ENCODE data around the gene TMEM131.
"Not testable (repeated sequence)": the region's sequence is repeated elsewhere in the genome, so short reads cannot be mapped to it uniquely, and the experiment has no call there.

TMEM131 gene

DNA sequence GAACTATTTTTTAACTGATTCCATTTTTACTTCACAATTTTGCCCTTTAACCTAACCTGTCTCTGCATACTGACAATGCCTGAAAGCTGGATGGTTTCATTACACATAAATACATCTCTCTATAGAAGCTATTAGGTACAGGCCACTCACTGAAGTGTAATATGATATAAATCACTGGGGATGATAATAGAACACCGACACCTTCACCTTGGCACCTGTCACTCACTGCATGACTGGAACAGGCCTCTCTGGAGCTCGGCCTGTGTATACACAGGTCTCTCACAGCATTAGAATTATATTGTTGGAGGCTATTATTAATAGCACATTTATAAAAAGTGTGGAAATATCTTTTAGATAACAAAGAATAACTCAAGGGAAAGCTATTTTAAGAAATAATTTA, 138.2 kb downstream of the TMEM131 start:
- no peaks in the 10 kb centered on the region for H3K27me3 ChIP-seq (ENCODE audit: control insufficient read depth, insufficient read depth, low read length)
- no peaks in the 10 kb centered on the region for H3K9me3 ChIP-seq (ENCODE audit: control insufficient read depth, insufficient read depth, low read length)
- no peaks in the 10 kb centered on the region for H3K36me3 ChIP-seq (ENCODE audit: control insufficient read depth, insufficient read depth, low read length)
- no peak overlapping the region for H3K9ac ChIP-seq (ENCODE audit: low read depth, low read length)
- no peaks in the 10 kb centered on the region for H3K4me1 ChIP-seq (ENCODE audit: control insufficient read depth, insufficient read depth, low read length)
- no peak overlapping the region for H3K4me3 ChIP-seq (ENCODE audit: low read depth, low read length)

- H3K4me1 ChIP-seq (ENCODE audit: control insufficient read depth, insufficient read depth, low read length); H3K36me3 ChIP-seq (ENCODE audit: control insufficient read depth, insufficient read depth, low read length); H3K4me3 ChIP-seq (ENCODE audit: low read depth, low read length); H3K27me3 ChIP-seq (ENCODE audit: control insufficient read depth, insufficient read depth, low read length); H3K9me3 ChIP-seq (ENCODE audit: control insufficient read depth, insufficient read depth, low read length); H3K9ac ChIP-seq (ENCODE audit: low read depth, low read length): not testable (repeated sequence)
Measured at GRCh38 chr2:97853057-97853456, 142.7 kb downstream of the TMEM131 start.

DNA sequence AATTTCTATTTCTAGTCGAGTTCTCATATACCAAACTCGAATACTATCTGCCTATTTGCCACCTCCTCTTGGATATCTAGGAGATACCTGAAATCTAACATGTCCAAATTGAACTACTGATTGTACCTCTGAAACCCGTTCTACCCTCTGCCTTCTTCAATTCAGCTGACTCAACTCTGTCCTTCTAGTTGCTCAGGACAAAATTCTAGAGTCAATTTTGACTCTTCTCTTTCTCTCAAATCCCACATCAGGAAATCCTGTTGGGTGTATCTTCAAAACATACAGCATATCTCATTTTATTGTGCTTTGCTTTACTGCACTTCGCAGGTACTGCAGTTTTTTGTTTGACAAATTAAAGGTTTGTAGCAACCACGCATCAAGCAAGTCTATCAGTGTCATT, 144.6 kb downstream of the TMEM131 start:
- no peaks in the 10 kb centered on the region for H3K36me3 ChIP-seq (ENCODE audit: control insufficient read depth, insufficient read depth, low read length)
- H3K9me3 ChIP-seq (ENCODE audit: control insufficient read depth, insufficient read depth, low read length): no peaks in the 10 kb centered on the region
- no peak overlapping the region for H3K4me3 ChIP-seq (ENCODE audit: low read depth, low read length)
- H3K4me1 ChIP-seq (ENCODE audit: control insufficient read depth, insufficient read depth, low read length): no peaks in the 10 kb centered on the region
- no peak overlapping the region for H3K9ac ChIP-seq (ENCODE audit: low read depth, low read length)
- H3K27me3 ChIP-seq (ENCODE audit: control insufficient read depth, insufficient read depth, low read length): no peaks in the 10 kb centered on the region

DNA sequence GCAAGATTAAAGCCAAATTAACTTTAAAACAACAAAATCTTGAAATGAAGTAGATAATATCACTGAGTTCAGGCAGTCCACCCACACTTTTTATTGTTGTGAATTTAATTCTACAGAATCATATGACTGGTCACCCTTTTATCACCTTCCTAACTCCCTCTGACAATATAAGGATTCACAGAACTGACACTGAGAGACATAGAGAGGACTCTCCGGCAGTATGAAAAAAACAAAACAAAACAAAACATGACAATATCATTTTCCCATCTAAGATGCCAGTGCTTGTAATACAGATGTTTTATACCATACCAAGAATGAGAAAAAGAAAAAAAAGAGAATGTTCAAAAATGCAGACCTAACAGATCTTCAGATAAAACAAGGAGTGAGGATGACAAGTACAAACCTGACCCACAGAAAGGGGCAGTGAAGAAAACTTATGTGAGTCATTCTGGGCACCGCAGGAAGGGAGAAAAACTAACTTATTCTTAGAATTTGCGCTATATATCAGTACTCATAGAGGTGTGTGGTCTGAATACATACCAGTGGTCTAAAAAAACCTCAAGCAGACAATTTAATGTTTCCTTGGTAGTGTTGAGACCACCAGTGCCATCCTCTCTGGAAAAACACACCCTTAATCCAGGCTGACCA, 145.7 kb downstream of the TMEM131 start:
- no peaks in the 10 kb centered on the region for H3K36me3 ChIP-seq (ENCODE audit: control insufficient read depth, insufficient read depth, low read length)
- no peak overlapping the region for H3K9ac ChIP-seq (ENCODE audit: low read depth, low read length)
- H3K4me3 ChIP-seq (ENCODE audit: low read depth, low read length): no peak overlapping the region
- no peaks in the 10 kb centered on the region for H3K27me3 ChIP-seq (ENCODE audit: control insufficient read depth, insufficient read depth, low read length)
- H3K4me1 ChIP-seq (ENCODE audit: control insufficient read depth, insufficient read depth, low read length): no peaks in the 10 kb centered on the region
- no peaks in the 10 kb centered on the region for H3K9me3 ChIP-seq (ENCODE audit: control insufficient read depth, insufficient read depth, low read length)

DNA sequence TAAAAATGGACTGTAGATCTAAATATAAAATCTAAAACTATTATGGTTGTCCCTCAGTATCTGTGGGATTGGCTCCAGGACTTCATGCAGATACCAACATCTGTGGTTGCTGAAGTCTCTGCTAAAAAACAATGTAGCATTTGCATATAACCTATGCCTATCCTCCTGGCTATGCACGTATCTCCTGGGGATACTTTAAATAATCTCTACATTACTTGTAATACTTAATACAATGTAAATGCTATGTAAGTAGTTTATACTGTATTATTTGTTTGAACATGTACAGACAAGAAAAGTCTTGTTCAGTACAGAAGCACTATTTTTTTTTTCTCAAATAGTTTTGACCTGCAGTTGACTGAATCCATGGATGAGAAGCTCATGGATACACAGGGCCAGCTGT, 147.4 kb downstream of the TMEM131 start:
- H3K4me1 ChIP-seq (ENCODE audit: control insufficient read depth, insufficient read depth, low read length): no peaks in the 10 kb centered on the region
- no peaks in the 10 kb centered on the region for H3K36me3 ChIP-seq (ENCODE audit: control insufficient read depth, insufficient read depth, low read length)
- H3K4me3 ChIP-seq (ENCODE audit: low read depth, low read length): no peak overlapping the region
- H3K27me3 ChIP-seq (ENCODE audit: control insufficient read depth, insufficient read depth, low read length): no peaks in the 10 kb centered on the region
- no peaks in the 10 kb centered on the region for H3K9me3 ChIP-seq (ENCODE audit: control insufficient read depth, insufficient read depth, low read length)
- H3K9ac ChIP-seq (ENCODE audit: low read depth, low read length): no peak overlapping the region

GRCh38 chr2:97846716-97847115, 149.0 kb downstream of the TMEM131 start:
- not testable (repeated sequence) for H3K9ac ChIP-seq (ENCODE audit: low read depth, low read length); H3K27me3 ChIP-seq (ENCODE audit: control insufficient read depth, insufficient read depth, low read length); H3K4me1 ChIP-seq (ENCODE audit: control insufficient read depth, insufficient read depth, low read length); H3K4me3 ChIP-seq (ENCODE audit: low read depth, low read length); H3K36me3 ChIP-seq (ENCODE audit: control insufficient read depth, insufficient read depth, low read length); H3K9me3 ChIP-seq (ENCODE audit: control insufficient read depth, insufficient read depth, low read length)

- no peaks in the 10 kb centered on the region for H3K4me1 ChIP-seq (ENCODE audit: control insufficient read depth, insufficient read depth, low read length)
- no peak overlapping the region for H3K4me3 ChIP-seq (ENCODE audit: low read depth, low read length)
- H3K27me3 ChIP-seq (ENCODE audit: control insufficient read depth, insufficient read depth, low read length): no peaks in the 10 kb centered on the region
- no peaks in the 10 kb centered on the region for H3K36me3 ChIP-seq (ENCODE audit: control insufficient read depth, insufficient read depth, low read length)
- no peaks in the 10 kb centered on the region for H3K9me3 ChIP-seq (ENCODE audit: control insufficient read depth, insufficient read depth, low read length)
- no peak overlapping the region for H3K9ac ChIP-seq (ENCODE audit: low read depth, low read length)
Measured at GRCh38 chr2:97845818-97846217, 149.9 kb downstream of the TMEM131 start.

DNA sequence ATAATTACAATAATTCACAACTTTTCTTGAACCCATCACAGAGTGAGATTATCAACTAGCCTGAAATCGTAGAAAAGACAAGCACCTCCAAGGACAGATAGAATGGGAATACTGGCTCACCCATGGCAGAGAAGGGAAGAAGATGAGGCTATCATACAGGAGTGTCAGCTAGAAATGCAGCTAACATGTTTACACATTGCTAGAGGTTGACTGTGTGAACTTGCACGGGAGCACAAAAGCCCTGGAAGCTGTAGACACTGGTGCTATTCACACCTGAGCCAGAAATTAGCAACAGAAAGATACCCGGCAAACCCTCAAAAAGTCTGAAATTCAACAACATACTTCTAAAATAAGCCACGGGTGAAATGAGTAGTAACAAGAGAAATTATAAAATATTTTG, 150.6 kb downstream of the TMEM131 start:
- no peaks in the 10 kb centered on the region for H3K9me3 ChIP-seq (ENCODE audit: control insufficient read depth, insufficient read depth, low read length)
- H3K9ac ChIP-seq (ENCODE audit: low read depth, low read length): no peak overlapping the region
- no peaks in the 10 kb centered on the region for H3K27me3 ChIP-seq (ENCODE audit: control insufficient read depth, insufficient read depth, low read length)
- H3K4me3 ChIP-seq (ENCODE audit: low read depth, low read length): no peak overlapping the region
- no peaks in the 10 kb centered on the region for H3K36me3 ChIP-seq (ENCODE audit: control insufficient read depth, insufficient read depth, low read length)
- no peaks in the 10 kb centered on the region for H3K4me1 ChIP-seq (ENCODE audit: control insufficient read depth, insufficient read depth, low read length)

GRCh38 chr2:97844311-97844859, 151.4 kb downstream of the TMEM131 start:
- H3K4me3 ChIP-seq (ENCODE audit: low read depth, low read length): no peak overlapping the region
- no peaks in the 10 kb centered on the region for H3K27me3 ChIP-seq (ENCODE audit: control insufficient read depth, insufficient read depth, low read length)
- no peaks in the 10 kb centered on the region for H3K4me1 ChIP-seq (ENCODE audit: control insufficient read depth, insufficient read depth, low read length)
- H3K9ac ChIP-seq (ENCODE audit: low read depth, low read length): no peak overlapping the region
- H3K36me3 ChIP-seq (ENCODE audit: control insufficient read depth, insufficient read depth, low read length): no peaks in the 10 kb centered on the region
- H3K9me3 ChIP-seq (ENCODE audit: control insufficient read depth, insufficient read depth, low read length): no peaks in the 10 kb centered on the region

GRCh38 chr2:97840198-97840597, 155.6 kb downstream of the TMEM131 start:
- H3K9ac ChIP-seq (ENCODE audit: low read depth, low read length): no peak overlapping the region
- H3K27me3 ChIP-seq (ENCODE audit: control insufficient read depth, insufficient read depth, low read length): no peaks in the 10 kb centered on the region
- no peak overlapping the region for H3K4me3 ChIP-seq (ENCODE audit: low read depth, low read length)
- no peaks in the 10 kb centered on the region for H3K4me1 ChIP-seq (ENCODE audit: control insufficient read depth, insufficient read depth, low read length)
- no peaks in the 10 kb centered on the region for H3K9me3 ChIP-seq (ENCODE audit: control insufficient read depth, insufficient read depth, low read length)
- H3K36me3 ChIP-seq (ENCODE audit: control insufficient read depth, insufficient read depth, low read length): no peaks in the 10 kb centered on the region

DNA sequence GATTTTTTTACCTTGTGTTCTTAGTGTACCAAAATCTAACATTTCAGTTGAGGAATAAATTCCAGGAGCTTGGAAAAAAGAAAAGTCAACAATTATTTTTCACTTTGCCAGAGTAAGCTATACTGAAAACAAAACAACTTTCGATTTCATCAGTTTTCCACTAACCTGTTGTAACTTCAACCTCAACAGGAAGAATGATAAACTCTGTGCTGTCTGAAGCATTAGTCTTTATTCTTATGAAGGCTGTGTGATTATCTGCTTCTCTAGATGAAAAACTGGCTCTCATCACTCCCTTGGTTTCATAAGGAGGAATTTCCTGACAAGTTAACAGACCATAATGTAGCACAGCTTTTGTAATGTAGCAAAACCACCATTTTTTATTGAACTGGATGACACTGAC, 161.1 kb downstream of the TMEM131 start:
- no peak overlapping the region for H3K9ac ChIP-seq (ENCODE audit: low read depth, low read length)
- H3K9me3 ChIP-seq (ENCODE audit: control insufficient read depth, insufficient read depth, low read length): no peaks in the 10 kb centered on the region
- H3K4me1 ChIP-seq (ENCODE audit: control insufficient read depth, insufficient read depth, low read length): peaks cover 3% of the 10 kb centered on the region
- no peaks in the 10 kb centered on the region for H3K27me3 ChIP-seq (ENCODE audit: control insufficient read depth, insufficient read depth, low read length)
- no peak overlapping the region for H3K4me3 ChIP-seq (ENCODE audit: low read depth, low read length)
- H3K36me3 ChIP-seq (ENCODE audit: control insufficient read depth, insufficient read depth, low read length): no peaks in the 10 kb centered on the region

GRCh38 chr2:97831121-97831520, 164.6 kb downstream of the TMEM131 start:
- Histone ChIP-seq H3K4me1 (ENCODE audit: control insufficient read depth, insufficient read depth, low read length) (peaks cover 3% of the 10 kb centered on the region), H3K27me3 (ENCODE audit: control insufficient read depth, insufficient read depth, low read length) (no peaks in the 10 kb centered on the region), H3K36me3 (ENCODE audit: control insufficient read depth, insufficient read depth, low read length) (peaks cover 3% of the 10 kb centered on the region), H3K9ac (ENCODE audit: low read depth, low read length) (no peak overlapping the region), H3K4me3 (ENCODE audit: low read depth, low read length) (no peak overlapping the region), H3K9me3 (ENCODE audit: control insufficient read depth, insufficient read depth, low read length) (no peaks in the 10 kb centered on the region)

Data from iPS-15b (cell line).